Dermis microvascular lymphatic vessel endothelial cell (primary cell): ENCODE measurements around the gene S100A11. TPM values are rescaled to one million over a fixed set of nuclear protein-coding genes. Genes with fewer than 3 reads are reported as not detected.
"Not testable (repeated sequence)": the region's sequence is repeated elsewhere in the genome, so short reads cannot be mapped to it uniquely, and the experiment has no call there.

Experiments used
- DNase-seq, 2 donors: peaks; one replicate each; pipeline versions ENCODE4 v3.0.0 to v3.0.0-alpha.2; 2010; ENCODE audit warnings: low read depth in 2 of 2
- total RNA-seq: library from RNA; depleted of rRNA; stranded (reverse); fragments of >200 nt; gene quantifications from 2 replicates; pipeline ENCODE4 v1.2.1, GENCODE V29; 2014

The S100A11 gene
- total RNA-seq, result 17.1 and 23.1 TPM in 2 replicates

DNA sequence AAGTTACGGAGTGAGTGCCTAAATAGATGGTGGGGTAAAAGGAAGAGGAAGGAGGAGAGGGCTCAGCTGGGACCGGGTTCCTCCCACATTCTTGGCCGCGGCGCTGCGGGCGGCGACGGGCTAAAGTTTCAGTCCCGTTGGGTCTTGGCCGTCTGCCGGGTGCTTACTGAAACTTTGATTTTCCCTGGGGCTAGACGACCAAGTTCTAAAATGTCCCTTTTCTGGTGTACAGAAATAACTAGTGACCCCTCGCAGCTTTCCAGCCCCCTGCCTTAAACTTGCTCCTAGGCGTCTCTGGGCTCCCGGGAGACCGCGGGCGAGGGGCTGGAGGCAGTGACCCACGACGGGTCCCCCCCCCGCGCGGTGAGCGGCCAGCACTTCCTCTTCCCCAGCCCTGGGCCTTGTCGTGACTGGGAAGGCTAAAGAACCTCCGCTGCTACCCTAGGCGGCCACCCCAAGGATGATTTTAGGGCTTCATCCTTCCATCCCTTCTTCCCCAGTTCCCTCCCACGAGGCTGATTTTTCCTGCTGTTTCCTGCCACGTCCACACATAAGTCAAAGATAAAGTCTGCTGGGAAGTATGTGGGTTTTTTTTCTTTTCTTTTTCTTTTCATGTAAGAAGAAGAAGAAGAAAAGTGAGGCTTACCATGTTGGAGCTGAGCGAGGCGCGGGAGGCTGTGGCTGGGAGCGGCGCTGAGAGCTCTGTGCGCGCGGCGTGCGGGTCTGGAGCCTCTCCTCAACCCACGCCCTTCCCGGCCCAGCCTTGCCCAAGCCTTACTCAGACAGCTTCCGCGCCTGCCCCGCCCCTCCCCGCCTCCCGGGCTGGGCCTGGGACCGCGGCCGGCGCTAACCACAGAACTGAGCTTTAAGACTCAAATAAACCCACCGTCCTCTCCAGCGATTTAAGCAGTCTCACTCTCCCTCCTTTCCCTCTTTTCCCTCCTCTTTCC lies at the start of gene S100A11:
TSS of gene S100A11 (minus strand) at position 738 of the 950 bp plus-strand sequence. CDS start at position 649, 89 bp downstream.
- peak in 1 of 2 donors; percentile 78 for DNase-seq

DNA sequence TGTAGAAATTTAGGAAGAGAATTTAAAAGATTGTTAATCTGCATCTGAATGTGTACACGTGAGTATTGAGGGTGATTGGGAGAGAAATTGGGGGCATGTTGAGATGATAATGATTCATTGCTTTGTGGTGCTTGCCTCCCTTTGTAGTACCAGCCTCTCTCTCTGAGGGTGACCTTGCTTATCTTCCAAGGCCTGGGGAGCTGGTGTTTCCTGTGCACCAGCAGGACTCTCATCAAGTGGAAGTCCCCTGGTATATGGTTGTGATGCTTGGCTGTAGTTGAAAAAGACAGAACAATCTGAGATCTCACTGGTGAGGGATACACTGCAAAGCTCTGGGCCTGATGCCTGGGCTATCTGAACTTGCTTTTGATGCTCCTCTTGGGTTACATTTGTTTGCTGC lies 48.0 kb upstream of the S100A11 start:
- no peak for DNase-seq

DNA sequence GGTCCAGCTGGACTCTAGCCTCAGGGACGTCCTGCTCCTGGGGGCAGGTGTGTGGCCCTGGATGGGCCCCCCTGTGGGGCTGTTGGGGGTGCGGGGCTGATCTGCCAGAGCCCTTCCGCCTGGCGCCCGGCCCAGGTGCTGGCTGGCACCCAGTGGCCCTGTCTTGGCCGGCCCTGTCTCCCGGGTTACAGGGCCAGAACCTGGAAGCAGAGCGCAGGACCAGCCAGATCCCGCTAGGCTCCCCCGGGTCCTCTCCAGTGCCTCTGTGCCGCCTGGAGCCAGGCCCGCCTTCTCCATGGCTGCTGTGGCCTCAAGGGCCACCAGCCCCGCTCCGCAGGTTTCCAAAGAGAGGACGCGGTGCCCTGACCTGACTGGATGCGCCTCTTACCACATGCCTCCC lies 44.2 kb upstream of the S100A11 start:
- DNase-seq, result not testable (repeated sequence)

DNA sequence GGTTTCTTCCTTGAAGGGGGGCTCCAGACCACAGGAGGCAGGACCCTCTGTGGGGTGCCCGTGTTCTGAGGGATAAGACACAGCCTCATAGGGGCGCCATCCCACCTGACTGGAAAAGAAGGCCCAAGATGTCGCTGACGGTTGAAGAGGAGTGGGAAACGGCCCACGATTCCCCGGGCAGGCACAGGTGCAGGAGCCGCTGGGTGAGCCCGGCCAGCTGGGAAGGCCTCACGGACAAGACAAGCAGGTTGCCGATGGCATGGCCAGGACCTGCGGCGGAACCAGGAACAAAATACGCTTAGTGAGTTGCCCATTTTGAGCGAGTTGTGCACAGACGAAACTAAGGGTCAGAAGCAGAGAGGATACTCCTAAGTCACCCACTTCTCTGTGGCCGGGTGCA lies 43.7 kb upstream of the S100A11 start:
- DNase-seq, result not testable (repeated sequence)

DNA sequence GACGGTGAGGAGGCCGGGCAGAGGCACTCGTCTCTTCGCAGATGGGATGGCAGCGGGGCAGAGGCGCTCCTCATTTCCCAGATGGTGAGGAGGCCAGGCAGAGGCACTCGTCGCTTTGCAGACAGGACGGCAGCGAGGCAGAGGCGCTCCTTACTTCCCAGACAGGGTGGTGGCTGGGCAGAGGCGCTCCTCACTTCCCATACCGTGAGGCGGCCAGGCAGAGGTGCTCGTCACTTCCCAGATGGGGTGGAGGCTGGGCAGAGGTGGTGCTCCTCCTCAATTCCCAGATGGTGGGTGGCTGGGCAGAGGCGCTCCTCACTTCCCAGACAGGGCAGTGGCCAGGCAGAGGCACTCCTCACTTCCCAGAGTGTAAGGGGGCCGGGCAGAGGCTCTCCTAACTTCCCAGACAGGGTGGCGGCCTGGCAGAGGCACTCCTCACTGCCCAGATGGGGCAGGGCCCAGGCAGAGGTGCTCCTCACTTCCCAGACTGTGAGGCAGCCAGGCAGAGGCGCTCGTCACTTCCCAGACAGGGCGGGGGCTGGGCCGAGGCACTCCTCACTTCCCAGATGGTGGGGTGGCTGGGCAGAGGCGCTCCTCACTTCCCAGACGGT lies 42.1 kb upstream of the S100A11 start:
- DNase-seq, result no peak

DNA sequence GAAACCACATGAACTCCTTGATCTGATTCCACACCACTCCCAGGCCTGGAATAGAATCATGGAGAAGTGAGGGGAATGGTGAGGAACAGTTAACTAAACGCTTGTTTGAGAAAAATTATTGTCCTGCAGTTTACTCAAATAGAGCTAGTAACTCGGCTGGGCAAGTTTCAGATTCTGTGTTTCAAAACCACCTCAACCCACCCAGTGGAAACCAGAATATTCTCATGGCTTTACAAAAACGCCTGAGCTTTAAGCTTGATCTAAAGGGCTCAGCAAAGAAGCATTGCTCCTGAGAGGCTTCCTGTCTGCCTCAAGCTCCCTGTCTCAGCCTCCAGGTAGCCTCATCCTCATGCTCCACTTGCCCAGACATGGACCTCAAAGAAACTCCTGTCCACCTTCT lies 35.5 kb upstream of the S100A11 start:
- DNase-seq, result no peak

DNA sequence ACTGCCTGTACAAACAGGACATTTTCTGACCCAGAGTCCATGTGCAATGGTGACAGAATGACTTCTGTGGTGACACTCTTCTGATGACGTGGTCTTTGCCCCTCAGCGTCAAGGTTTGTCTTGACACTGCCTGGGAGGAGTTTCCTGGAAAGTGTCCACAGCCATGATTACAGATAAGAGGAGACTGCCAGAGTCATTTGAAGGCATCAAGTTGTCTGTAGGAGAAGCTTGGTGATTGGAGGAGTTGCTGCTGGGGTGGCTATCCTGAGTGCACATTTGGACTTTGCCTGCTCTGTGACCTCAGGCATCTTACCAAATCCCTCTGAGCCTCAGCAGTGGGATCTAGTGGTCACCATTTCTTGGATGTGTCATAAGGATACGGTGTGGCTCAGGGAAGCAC lies 34.3 kb upstream of the S100A11 start:
- DNase-seq, result no peak

DNA sequence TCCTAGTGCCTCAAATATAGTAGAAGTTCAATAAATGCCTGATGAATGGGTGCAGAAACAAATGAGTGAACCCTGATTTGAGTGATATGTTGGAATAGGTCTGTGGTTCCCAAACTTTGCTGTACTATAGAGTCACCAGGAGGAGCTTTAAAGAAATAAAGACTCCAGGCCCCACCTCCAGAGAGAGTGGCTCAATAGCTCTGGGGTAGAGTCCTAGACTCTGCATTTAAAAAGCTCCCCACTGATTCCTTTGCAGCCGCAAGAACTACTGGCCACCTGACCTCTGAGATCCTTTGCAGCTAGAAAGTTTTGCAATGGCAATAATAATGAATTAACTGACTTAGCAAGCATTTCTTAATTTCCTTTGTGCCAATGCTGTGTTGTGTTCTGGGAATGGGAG lies 31.1 kb upstream of the S100A11 start:
- no peak for DNase-seq

DNA sequence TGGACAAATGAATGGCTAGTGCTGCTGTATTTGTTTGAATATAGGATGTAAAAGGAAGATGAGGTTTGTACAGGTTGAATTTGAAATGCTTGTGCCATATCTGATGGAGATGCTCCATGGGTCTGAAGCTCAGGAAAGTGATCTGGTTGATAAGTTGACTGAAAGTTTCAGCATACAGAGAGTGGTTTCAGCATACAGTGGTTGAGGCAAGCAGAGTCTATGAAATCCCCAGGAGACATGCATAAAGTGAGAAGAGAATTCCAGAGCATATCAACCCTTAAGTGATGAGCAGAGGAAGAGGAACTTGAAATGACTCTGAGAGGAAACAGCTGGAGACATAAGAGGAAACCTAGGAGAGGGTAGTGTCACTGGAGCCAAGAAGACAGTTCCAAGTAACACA lies 30.3 kb upstream of the S100A11 start:
- no peak for DNase-seq

DNA sequence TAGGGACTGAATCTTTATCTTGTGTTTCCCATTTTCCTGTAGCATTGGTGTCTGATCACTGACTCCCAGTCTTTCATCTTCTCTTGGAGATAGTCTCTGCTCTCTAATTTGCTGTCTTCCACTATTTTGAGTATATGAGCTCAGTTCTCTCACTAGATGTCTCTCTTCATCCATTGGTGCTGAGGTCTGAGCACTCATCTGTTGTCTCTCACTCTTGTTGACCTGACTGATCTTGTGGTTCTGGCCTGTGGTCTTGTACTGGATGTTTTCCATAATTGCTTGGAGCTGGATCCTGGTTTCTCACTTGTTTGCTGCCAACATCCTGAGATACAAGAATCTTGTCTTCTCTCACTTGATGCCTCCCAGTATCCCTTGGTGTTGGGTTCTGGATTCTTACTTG lies 25.1 kb upstream of the S100A11 start:
- no peak for DNase-seq

DNA sequence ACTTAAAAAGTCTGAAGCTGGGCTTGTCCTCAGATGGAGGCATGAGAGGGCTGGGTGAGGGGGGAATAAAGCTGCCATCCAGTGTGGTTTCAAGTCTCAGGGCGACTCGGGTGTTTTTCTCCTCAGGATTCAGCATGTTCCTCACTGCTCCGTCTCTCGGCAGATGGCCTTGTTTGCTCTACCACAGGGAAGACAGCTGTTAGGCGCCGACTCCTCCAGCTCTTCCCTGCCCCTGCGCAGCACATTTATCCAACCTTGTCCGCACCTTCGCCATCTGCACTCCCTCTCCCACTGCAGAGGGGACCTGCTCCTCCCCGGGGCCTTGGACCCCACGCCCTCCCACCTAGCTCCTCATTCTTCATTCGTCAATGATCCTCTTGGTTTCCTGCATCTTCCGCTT lies 16.6 kb upstream of the S100A11 start:
- no peak for DNase-seq

DNA sequence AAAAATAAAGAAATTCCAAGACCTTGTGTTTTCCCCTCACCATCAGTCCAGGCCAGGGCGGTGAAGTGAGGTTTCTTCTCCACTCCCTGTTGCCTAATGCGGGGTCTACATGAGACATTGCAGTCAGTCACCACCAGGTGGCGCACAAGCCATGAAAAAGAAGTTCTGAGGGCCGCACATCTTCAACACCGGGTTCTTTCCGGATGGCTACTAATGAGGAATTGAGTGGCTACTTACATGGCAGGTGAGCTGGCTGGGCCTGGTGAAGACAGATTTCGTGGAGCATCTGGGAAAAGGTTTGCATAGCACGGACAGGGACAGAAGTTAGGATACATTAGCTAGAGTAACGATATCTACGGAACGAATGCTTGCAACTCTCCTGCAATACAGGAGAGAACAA lies 15.8 kb upstream of the S100A11 start:
- DNase-seq, result peak; percentile 43 to 68

DNA sequence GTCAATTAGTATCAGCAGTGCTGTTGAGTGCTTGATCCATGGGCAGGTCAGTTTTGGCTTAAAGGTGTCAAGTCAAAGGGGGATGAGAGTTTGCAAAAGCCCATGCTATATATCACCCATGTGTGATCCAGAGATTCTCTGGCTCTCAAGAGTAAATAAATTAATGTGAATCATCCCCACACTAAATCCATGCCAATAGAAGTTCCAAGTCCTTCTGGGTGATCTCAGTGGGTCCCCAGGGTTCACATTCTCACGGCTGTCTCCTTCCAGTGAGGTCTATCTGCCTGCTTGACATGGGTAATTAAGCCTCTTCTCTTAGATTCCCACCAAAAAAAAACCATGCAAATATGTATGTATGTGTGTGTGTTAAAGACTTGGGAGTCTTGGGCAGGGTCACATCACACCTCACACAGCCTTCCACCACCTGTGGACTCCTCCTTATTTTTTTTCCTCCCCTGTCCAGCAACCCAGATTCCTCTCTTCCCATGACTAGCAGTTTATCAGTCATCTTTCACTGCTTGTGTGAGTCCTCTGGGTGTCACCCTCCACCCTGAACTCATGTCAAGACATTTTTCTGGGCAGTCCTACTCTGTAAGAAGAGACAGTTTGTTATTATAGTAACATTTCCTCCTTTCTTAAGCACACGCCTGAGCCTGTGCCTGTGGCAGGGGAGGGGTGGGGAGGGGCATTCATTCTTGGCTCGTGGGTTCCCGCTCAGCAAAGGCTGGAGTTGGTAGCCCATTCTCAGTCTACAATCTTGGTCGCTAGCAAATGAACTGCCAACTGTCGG lies 14.3 kb upstream of the S100A11 start:
- no peak for DNase-seq

DNA sequence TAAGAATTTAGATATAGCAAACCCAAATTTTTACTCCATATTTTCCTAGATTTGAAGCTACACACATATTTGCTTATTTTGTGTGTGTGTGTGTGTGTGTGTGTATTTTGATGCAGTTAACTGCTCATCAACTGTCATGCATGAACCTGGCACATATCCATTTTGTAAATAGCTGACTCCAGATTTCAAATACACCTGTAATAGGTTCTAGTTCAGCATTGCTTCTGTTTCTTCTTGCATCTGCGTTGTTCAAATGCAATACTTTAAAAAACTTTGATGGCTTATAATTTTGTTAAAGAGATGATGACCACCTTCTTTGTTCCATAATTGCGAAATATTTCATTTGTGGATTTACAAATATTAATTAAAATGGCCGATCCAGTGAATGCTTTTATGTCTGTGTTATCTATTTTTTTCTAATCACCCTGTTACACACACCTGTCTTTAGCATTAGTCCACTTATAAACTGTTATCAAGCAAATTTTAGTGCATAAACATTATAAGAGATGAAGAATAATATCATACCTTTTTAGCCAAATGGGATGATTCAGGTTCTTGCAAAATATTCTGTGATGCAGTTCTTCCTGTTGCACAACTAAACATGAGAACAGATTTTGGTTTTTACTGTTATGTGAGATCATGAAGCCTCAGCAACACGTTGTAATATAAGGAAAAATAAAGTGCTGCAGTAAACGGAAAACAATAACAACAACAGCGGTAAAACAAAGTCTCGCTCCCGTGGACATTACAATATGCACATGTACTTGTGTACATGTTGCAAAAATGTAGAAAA lies 12.7 kb upstream of the S100A11 start:
- no peak for DNase-seq

DNA sequence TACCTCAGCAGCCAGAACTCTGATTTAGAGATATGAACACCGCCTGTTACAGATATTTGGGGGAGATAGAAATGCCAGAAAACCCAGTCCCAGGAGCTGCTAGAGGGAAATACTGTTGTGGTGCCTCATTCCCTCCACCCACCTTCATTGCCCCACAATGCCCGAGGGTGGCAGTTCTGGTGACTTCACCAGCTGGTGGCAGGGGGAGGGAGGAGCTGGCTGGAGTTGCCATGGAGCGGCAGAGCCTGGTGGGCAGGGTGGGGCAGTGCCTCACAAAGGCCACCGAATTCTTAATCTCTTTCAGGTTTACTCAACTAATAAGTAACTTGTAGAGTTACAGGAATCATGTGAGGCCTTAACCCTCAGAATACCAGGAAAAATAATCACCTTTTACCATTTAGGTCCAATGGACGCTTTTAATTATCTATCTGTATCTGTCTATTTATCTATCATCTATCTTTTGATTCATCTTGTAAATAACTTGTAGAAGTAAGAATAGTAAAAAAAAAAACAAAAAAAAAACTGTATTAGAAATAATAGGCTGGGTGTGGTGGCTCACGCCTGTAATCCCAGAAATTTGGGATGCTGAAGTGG lies 11.7 kb upstream of the S100A11 start:
- no peak for DNase-seq

DNA sequence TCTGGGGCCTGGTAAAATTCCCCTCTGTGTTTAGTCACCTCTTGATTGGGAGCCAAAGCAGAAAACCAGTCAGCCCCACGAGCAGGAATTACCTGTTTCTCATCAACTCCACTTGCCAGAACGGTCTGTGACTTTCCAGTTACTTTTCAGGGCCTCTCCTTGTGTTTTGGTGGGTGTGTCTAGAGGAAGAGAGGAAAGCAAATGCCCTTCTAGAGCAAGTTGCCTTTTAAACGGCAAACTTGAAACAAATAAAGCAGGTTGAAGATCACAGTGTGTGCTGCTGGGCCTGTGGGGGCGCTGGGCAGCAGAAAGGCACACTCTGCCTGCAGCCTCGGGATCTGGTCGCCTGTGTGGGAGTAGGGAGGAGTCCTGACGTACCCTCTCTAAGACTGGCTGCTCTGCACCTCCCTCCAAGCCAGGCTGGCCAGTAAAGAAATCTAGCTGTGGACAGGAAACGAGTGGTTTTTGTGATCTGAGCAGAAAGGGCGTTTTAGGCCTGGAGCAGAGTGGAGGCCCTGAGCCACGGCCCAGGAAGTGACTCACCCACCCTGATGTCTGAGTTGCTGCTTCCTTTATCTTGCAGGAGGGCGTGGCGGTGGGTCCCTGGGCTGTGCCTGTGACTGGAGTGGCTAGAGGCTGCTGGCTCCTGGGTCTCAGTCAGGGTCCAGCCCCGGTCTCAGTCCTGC lies 11.1 kb upstream of the S100A11 start:
- DNase-seq, result peak; percentile 34 to 92

DNA sequence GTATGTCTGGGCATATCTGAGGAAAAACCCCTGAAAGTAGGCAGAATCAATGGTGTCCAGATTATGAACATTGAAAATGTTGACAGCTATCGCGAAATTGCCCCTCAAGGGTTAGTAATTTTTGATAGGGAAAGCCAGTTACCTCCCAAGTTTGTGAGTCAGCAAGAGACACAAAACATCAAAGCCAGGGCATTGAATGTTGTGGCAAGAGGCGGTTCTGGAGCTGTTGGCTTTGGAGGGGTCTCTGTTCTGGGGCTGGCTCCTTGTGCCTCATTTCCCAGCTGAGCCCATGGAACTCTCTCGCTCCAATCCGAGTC lies 10.6 kb upstream of the S100A11 start:
- DNase-seq, result no peak

DNA sequence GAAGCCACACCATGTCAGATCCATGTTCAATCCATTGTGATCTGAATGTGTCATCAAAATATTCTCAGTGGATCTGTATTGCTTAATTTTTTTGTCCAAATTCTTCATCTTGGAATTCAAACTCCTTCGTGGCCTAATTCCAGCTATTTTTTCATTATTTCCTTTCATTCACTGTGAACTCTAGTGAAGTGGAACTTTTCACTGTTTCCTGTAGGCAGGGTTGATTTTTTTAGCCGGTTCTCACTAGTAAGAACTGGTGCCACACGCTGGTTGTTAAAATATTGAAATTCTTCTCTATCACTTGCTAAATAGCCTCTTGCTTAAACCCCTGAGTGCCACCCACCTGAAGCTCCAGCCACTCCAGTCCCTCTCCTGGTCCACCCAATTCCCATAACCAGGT lies 7.6 kb upstream of the S100A11 start:
- DNase-seq, result no peak

DNA sequence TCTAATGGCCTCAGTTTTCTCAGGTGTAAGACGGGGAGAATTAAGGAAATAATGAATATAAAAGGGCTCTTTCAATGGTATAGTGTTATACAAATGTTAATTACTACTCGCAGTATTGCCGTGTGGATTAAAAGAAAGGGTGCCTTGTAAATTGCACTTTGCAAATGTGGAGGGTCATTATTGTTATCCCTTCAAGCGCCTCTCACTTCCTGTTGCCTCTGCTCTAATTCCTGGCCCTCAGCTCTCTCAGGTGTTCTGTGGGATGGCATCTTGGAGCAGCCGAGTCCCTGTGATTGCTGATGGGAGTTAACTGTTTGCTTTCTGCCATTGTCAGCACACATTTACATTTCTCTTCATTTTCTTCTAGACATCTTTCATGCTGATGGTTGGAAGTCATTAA lies 7.1 kb upstream of the S100A11 start:
- DNase-seq, result no peak

DNA sequence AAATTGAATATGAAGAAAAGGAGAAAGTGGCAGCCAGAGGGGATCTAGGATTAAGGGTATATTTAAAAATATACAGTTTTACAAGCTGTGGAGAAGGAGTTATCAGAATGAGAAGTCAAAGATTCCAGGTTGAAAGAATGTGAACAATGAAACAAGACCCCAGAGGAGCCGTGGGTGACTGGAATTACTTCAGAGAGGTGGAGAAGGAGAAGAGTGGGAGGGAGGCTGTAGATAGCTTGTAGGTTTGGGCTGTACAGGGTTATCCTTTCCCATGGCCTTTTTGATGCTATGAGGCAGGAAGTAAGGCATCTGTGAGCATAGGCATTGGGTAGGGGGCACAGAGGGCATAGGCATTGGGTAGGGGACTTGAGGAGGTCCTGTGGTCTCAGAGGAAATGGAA lies 5.2 kb upstream of the S100A11 start:
- no peak for DNase-seq

DNA sequence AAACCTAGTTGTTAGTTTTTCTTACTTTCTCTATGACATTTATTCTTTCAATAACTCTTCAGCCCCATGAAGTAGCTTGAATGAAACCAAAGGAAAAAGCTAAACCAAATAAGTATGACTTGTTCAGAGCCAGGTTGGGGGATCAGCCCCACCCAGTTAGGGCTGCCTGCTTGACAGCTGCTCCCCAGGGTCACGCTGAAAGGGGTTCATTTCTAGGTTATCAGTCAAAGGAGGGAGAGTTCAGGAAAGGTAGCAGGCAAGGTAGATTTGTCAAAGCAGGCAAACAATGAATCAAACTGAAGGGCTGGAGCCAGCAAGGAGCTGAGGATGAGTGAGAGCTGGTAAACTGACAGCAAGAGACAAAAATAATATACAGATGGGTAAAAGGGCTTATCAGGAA lies 3.1 kb upstream of the S100A11 start:
- DNase-seq, result no peak
